Inferior parietal cortex (tissue), 1 donor: Measurements from ENCODE around the gene SCAI.
"Not testable (repeated sequence)": the region's sequence is repeated elsewhere in the genome, so short reads cannot be mapped to it uniquely, and the experiment has no call there.

ENCODE experiments used
- DNase-seq: peaks from one replicate; pipeline ENCODE4 v3.0.0-alpha.2; 2016; ENCODE audit errors: extremely low spot score

Gene SCAI

GRCh38 chr9:124947727-124948391 is 195.5 kb downstream of the SCAI start:
- DNase-seq: no peak

GRCh38 chr9:124946167-124946566 is 197.2 kb downstream of the SCAI start:
- DNase-seq: no peak

GRCh38 chr9:124941679-124942561 is 201.4 kb downstream of the SCAI start:
- peak; percentile 55 for DNase-seq

GRCh38 chr9:124940894-124941678 is 202.2 kb downstream of the SCAI start, which contains the start of gene GOLGA1:
TSS of gene GOLGA1 (minus strand) at chr9:124941083. CDS start at chr9:124938711, 2,372 bp downstream.
- DNase-seq: peak; percentile 94

GRCh38 chr9:124940521-124940893 is 202.8 kb downstream of the SCAI start:
- peak; percentile 16 for DNase-seq

- no peak for DNase-seq
These were observed 203.4 kb downstream of the SCAI start for GRCh38 chr9:124939944-124940343.

GRCh38 chr9:124934290-124934689 is 209.0 kb downstream of the SCAI start:
- DNase-seq: no peak

- DNase-seq: no peak
These were observed 211.0 kb downstream of the SCAI start for GRCh38 chr9:124932333-124932732.

GRCh38 chr9:124929464-124929863 is 213.9 kb downstream of the SCAI start:
- DNase-seq: no peak

GRCh38 chr9:124928116-124928515 is 215.2 kb downstream of the SCAI start:
- DNase-seq: no peak

GRCh38 chr9:124920394-124920793 is 222.9 kb downstream of the SCAI start:
- DNase-seq: not testable (repeated sequence)

- DNase-seq: no peak
These were observed 228.4 kb downstream of the SCAI start for GRCh38 chr9:124914753-124915405.

- no peak for DNase-seq
These were observed 229.9 kb downstream of the SCAI start for GRCh38 chr9:124913378-124913777.

GRCh38 chr9:124911766-124912165 is 231.6 kb downstream of the SCAI start:
- DNase-seq: no peak

- no peak for DNase-seq
These were observed 235.2 kb downstream of the SCAI start for GRCh38 chr9:124908098-124908497.

- DNase-seq: no peak
These were observed 236.4 kb downstream of the SCAI start for GRCh38 chr9:124906966-124907365.

- no peak for DNase-seq
These were observed 243.5 kb downstream of the SCAI start for GRCh38 chr9:124899845-124900244.

GRCh38 chr9:124897570-124898460 is 245.5 kb downstream of the SCAI start:
- no peak for DNase-seq

- DNase-seq: peak; percentile 62
These were observed 248.6 kb downstream of the SCAI start for GRCh38 chr9:124894741-124895170.

- no peak for DNase-seq
These were observed 249.1 kb downstream of the SCAI start for GRCh38 chr9:124894035-124894740.
